Calu3 (cell line): Measurements from ENCODE around the gene DIS3L2. TPM values are rescaled to one million over a fixed set of nuclear protein-coding genes. Genes with fewer than 3 reads are reported as not detected.

Experiments used
- BruUV-seq: library from RNA; stranded (reverse); fragments of 400-500 nt; replicated peaks from 2 replicates; lab custom pipeline; 2021; lab: Mats Ljungman, UMichigan
- CTCF ChIA-PET: fragments of 300-600 bp; sonication (Branson Sonifier 250); formaldehyde crosslinking; loops from one replicate; lab custom pipeline; 2022; ENCODE audit warnings: antibody characterized with exemption; lab: Charles Lee
- DNase-seq: peaks from one replicate; pipeline ENCODE4 v3.0.0; 2022
- H3K27ac Mint-ChIP-seq: one replicate; pipeline ENCODE4 v1.8.0; 2022; ENCODE audit warnings: mixed read lengths; ENCODE audit not compliant: unreplicated experiment
- H3K27me3 Mint-ChIP-seq: one replicate; pipeline ENCODE4 v1.8.0; 2022; ENCODE audit warnings: mixed read lengths; ENCODE audit not compliant: unreplicated experiment
- H3K36me3 Mint-ChIP-seq: one replicate; pipeline ENCODE4 v1.8.0; 2022; ENCODE audit warnings: mild to moderate bottlenecking, moderate library complexity, mixed read lengths; ENCODE audit not compliant: insufficient read depth, unreplicated experiment
- H3K4me1 Mint-ChIP-seq: one replicate; pipeline ENCODE4 v1.8.0; 2022; ENCODE audit warnings: mild to moderate bottlenecking, low read depth, mixed read lengths; ENCODE audit not compliant: unreplicated experiment
- H3K4me3 Mint-ChIP-seq: one replicate; pipeline ENCODE4 v1.8.0; 2022; ENCODE audit warnings: mild to moderate bottlenecking, low read depth, moderate library complexity, mixed read lengths; ENCODE audit not compliant: unreplicated experiment
- H3K9me3 Mint-ChIP-seq: one replicate; pipeline ENCODE4 v1.8.0; 2022; ENCODE audit warnings: low read depth, mixed read lengths; ENCODE audit not compliant: unreplicated experiment
- CTCF ChIP-seq: fragments of 200-600 bp; IDR thresholded peaks from one replicate; pipeline ENCODE4 v1.8.0; 2022; ENCODE audit warnings: antibody characterized with exemption; ENCODE audit not compliant: unreplicated experiment
- intact Hi-C: fragments of 100-400 bp; cut with micrococcal nuclease; formaldehyde crosslinking; loops from one replicate; pipeline ENCODE4 v1.10.0; 2022; ENCODE audit not compliant: unreplicated experiment
- total RNA-seq: library from RNA; stranded (reverse); gene quantifications from 2 replicates; pipeline ENCODE4 v1.2.3, GENCODE V29; 2022

Gene DIS3L2
- total RNA-seq, 1 experiment from 2014 or later = 46.0 TPM

GRCh38 chr2:232273903-232274643 is 312.6 kb downstream of the DIS3L2 start:
- intact Hi-C loops = no loop called here
- Mint-ChIP-seq H3K36me3 (no peaks in the 10 kb centered on the region), H3K27ac (no peak overlapping the region), H3K9me3 (no peaks in the 10 kb centered on the region), H3K4me1 (no peaks in the 10 kb centered on the region), H3K27me3 (no peaks in the 10 kb centered on the region), H3K4me3 (no peak overlapping the region)
- DNase-seq = no peak
- BruUV-seq = no TSS peak
- TF ChIP-seq CTCF = no peak
- CTCF ChIA-PET = no interaction called here

DNA sequence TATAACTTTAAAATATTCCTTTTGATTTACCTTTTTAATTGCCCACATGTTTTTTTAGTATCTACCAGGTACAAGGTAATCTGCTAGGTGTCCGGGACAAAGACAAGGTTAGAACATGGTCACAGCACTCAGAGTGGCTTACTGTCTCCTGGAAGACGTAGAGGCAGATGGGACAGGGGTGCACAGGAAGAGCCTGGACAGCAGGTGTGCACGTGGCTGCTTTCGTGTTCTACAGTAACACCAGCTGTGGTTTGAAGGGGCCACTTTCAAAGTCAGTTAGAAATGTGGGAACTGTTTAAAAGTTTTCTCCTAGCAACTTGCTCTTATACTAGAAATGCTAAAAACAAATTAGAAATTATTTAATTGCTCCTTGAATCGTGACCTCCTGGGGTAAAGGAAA is 314.2 kb downstream of the DIS3L2 start:
- no TSS peak for BruUV-seq
- TF ChIP-seq CTCF = no peak
- CTCF ChIA-PET = interaction anchor here (0.6 to 1.6 kb wide), 2 partner anchors 16 to 522 kb away, joined by 3 read pairs; no protein-coding TSS in a partner anchor
- no peak overlapping the region for H3K4me3 Mint-ChIP-seq
- H3K36me3 Mint-ChIP-seq = no peaks in the 10 kb centered on the region
- no peak overlapping the region for H3K27ac Mint-ChIP-seq
- no peaks in the 10 kb centered on the region for H3K4me1 Mint-ChIP-seq
- no peaks in the 10 kb centered on the region for H3K9me3 Mint-ChIP-seq
- DNase-seq = no peak
- intact Hi-C loops = no loop called here
- no peaks in the 10 kb centered on the region for H3K27me3 Mint-ChIP-seq

GRCh38 chr2:232276084-232276732 is 314.7 kb downstream of the DIS3L2 start:
- intact Hi-C loops = no loop called here
- CTCF ChIA-PET = interaction anchor here (1.6 kb wide), 1 partner anchor 16 kb away, joined by 3 read pairs; no protein-coding TSS in a partner anchor
- Mint-ChIP-seq H3K27ac (no peak overlapping the region), H3K36me3 (no peaks in the 10 kb centered on the region), H3K9me3 (no peaks in the 10 kb centered on the region), H3K27me3 (no peaks in the 10 kb centered on the region), H3K4me3 (no peak overlapping the region), H3K4me1 (no peaks in the 10 kb centered on the region)
- no peak for DNase-seq
- no TSS peak for BruUV-seq
- TF ChIP-seq CTCF = no peak

- DNase-seq = no peak
- no TSS peak for BruUV-seq
- intact Hi-C loops = no loop called here
- Mint-ChIP-seq H3K27ac (no peak overlapping the region), H3K4me3 (no peak overlapping the region), H3K4me1 (no peaks in the 10 kb centered on the region), H3K27me3 (no peaks in the 10 kb centered on the region), H3K9me3 (no peaks in the 10 kb centered on the region), H3K36me3 (no peaks in the 10 kb centered on the region)
- no peak for TF ChIP-seq CTCF
- CTCF ChIA-PET = interaction anchor here (1.6 kb wide), 1 partner anchor 17 kb away, joined by 3 read pairs; no protein-coding TSS in a partner anchor
These were observed 315.3 kb downstream of the DIS3L2 start for GRCh38 chr2:232276733-232277313.
